HL-60 (cell line): ENCODE data around the gene VCPKMT.

Experiments
- CTCF ChIP-seq: IDR thresholded peaks from one replicate; pipeline ENCODE4 v1.5.1; 2011; ENCODE audit warnings: low read length, control low read depth, inconsistent platforms; ENCODE audit not compliant: insufficient read depth
- GABPA ChIP-seq: IDR thresholded peaks from 2 replicates; pipeline ENCODE4 v1.6.1; 2012; ENCODE audit warnings: low read depth
- POLR2AphosphoS5 ChIP-seq: IDR thresholded peaks from 2 replicates; pipeline ENCODE4 v1.6.1; 2012; ENCODE audit warnings: low read depth
- REST ChIP-seq: IDR thresholded peaks from 2 replicates; pipeline ENCODE4 v1.6.1; 2012; ENCODE audit warnings: low read depth; ENCODE audit not compliant: insufficient replicate concordance
- SPI1 ChIP-seq: IDR thresholded peaks from 2 replicates; pipeline ENCODE4 v1.6.1; 2012; ENCODE audit warnings: low read depth, mild to moderate bottlenecking, borderline replicate concordance

- no peak for TF ChIP-seq CTCF
- no peak for TF ChIP-seq POLR2AphosphoS5
- TF ChIP-seq GABPA, result no peak
- no peak for TF ChIP-seq REST
- no peak for TF ChIP-seq SPI1
Measured at GRCh38 chr14:50062438-50063085, 53.8 kb downstream of the VCPKMT start.
